GM23338 (cell line): Measurements from ENCODE around the gene ARL15. TPM values are rescaled to one million over a fixed set of nuclear protein-coding genes. Genes with fewer than 3 reads are reported as not detected.
"Not testable (repeated sequence)": the region's sequence is repeated elsewhere in the genome, so short reads cannot be mapped to it uniquely, and the experiment has no call there.

Experiments used
- ATAC-seq: fragments of 200-7000 bp; cut with Tn5 transposase; 3 replicates; pipeline ENCODE4 v1.9.1; 2020
- DNase-seq: peaks from one replicate; pipeline ENCODE4 v3.0.0-alpha.2; 2015; ENCODE audit warnings: low spot score
- H2AFZ ChIP-seq: fragments of 200-600 bp; sonication (generic); 2 replicates; pipeline ENCODE4 v1.8.0; 2016; ENCODE audit warnings: antibody characterized with exemption, mild to moderate bottlenecking, moderate library complexity
- H3F3A ChIP-seq: fragments of 200-600 bp; sonication (generic); replicated peaks from 2 replicates; pipeline ENCODE4 v1.8.0; 2017; ENCODE audit warnings: antibody characterized with exemption, mixed run types, low read depth
- H3K27ac ChIP-seq: fragments of 200-600 bp; sonication (generic); 2 replicates; pipeline ENCODE4 v1.6.1; 2016; ENCODE audit warnings: low read depth
- H3K27me3 ChIP-seq: fragments of 200-600 bp; sonication (generic); 2 replicates; pipeline ENCODE4 v1.8.0; 2016; ENCODE audit warnings: mild to moderate bottlenecking, mixed run types, moderate library complexity; ENCODE audit not compliant: insufficient read depth
- H3K36me3 ChIP-seq: fragments of 200-600 bp; sonication (generic); 2 replicates; pipeline ENCODE4 v1.8.0; 2016; ENCODE audit warnings: mild to moderate bottlenecking; ENCODE audit not compliant: insufficient read depth
- H3K4me1 ChIP-seq: fragments of 200-600 bp; sonication (generic); 2 replicates; pipeline ENCODE4 v1.8.0; 2016; ENCODE audit warnings: mild to moderate bottlenecking, moderate library complexity; ENCODE audit not compliant: insufficient read depth
- H3K4me2 ChIP-seq: fragments of 200-600 bp; sonication (generic); 2 replicates; pipeline ENCODE4 v1.7.1; 2017; ENCODE audit warnings: mixed run types
- H3K4me3 ChIP-seq: fragments of 200-600 bp; sonication (generic); 2 replicates; pipeline ENCODE4 v1.6.1; 2016; ENCODE audit warnings: mixed run types
- H3K79me2 ChIP-seq: fragments of 200-600 bp; sonication (generic); replicated peaks from 2 replicates; pipeline ENCODE4 v1.8.0; 2017; ENCODE audit warnings: mild to moderate bottlenecking; ENCODE audit not compliant: insufficient read depth
- H3K9me2 ChIP-seq: fragments of 200-600 bp; sonication (generic); 2 replicates; pipeline ENCODE4 v1.8.0; 2017; ENCODE audit not compliant: insufficient read depth
- H4K20me1 ChIP-seq: fragments of 200-600 bp; sonication (generic); replicated peaks from 2 replicates; pipeline ENCODE4 v1.8.0; 2017; ENCODE audit warnings: mild to moderate bottlenecking; ENCODE audit not compliant: insufficient read depth
- H3K27ac Mint-ChIP-seq: 2 replicates; pipeline ENCODE4 v1.8.0; 2020; ENCODE audit warnings: inconsistent platforms, mild to moderate bottlenecking, moderate library complexity, mixed read lengths
- H3K27me3 Mint-ChIP-seq: 3 replicates; pipeline ENCODE4 v1.8.0; 2022; ENCODE audit warnings: low read depth, mild to moderate bottlenecking, moderate library complexity, mixed read lengths, inconsistent platforms; ENCODE audit not compliant: insufficient read depth, poor library complexity
- H3K36me3 Mint-ChIP-seq: 3 replicates; pipeline ENCODE4 v1.8.0; 2021; ENCODE audit warnings: low read depth, mild to moderate bottlenecking, inconsistent platforms, moderate library complexity, mixed read lengths
- H3K4me1 Mint-ChIP-seq: 3 replicates; pipeline ENCODE4 v1.8.0; 2020; ENCODE audit warnings: mild to moderate bottlenecking, inconsistent platforms, mixed read lengths
- H3K4me3 Mint-ChIP-seq: 3 replicates; pipeline ENCODE4 v1.8.0; 2021; ENCODE audit warnings: moderate library complexity, mild to moderate bottlenecking, inconsistent platforms, mixed read lengths
- H3K9me3 Mint-ChIP-seq: 3 replicates; pipeline ENCODE4 v1.8.0; 2020; ENCODE audit warnings: moderate library complexity, mild to moderate bottlenecking, inconsistent platforms, mixed read lengths
- CREB1 ChIP-seq: fragments of 250-450 bp; sonication (Bioruptor Pico); IDR thresholded peaks from 2 replicates; pipeline ENCODE4 v1.5.0; 2020; ENCODE audit warnings: low read depth, mild to moderate bottlenecking, moderate library complexity
- EZH2 ChIP-seq: fragments of 200-600 bp; sonication (generic); IDR thresholded peaks from one replicate; pipeline ENCODE4 v1.8.0; 2017; ENCODE audit warnings: antibody characterized with exemption, mild to moderate bottlenecking, low read depth; ENCODE audit not compliant: unreplicated experiment
- REST ChIP-seq: IDR thresholded peaks from one replicate; pipeline ENCODE4 v1.6.1; 2018; ENCODE audit warnings: antibody characterized with exemption; ENCODE audit not compliant: unreplicated experiment
- STAT1 ChIP-seq: IDR thresholded peaks from one replicate; pipeline ENCODE4 v1.6.1; 2016; ENCODE audit warnings: antibody characterized with exemption; ENCODE audit not compliant: unreplicated experiment
- ZNF331 ChIP-seq: fragments of 250-450 bp; sonication (Bioruptor Pico); IDR thresholded peaks from 2 replicates; pipeline ENCODE4 v1.5.0; 2020; ENCODE audit warnings: low read depth, mild to moderate bottlenecking, moderate library complexity
- polyA plus RNA-seq: library from polyadenylated mRNA; unstranded; fragments of >200 nt; fragmentation: Nextera tagmentation; extraction: Ambion mirVana; gene quantifications from 2 replicates; pipeline ENCODE4 v1.2.1, GENCODE V29; 2016
- total RNA-seq: library from RNA; depleted of rRNA; stranded (reverse); fragments of >200 nt; shearing (Covaris generic); gene quantifications from 2 replicates; pipeline ENCODE4 v1.2.3, GENCODE V29; 2014

Gene ARL15
- total and polyA plus RNA-seq, 2 experiments from 2014 or later: 13.0 to 54.0 TPM

DNA sequence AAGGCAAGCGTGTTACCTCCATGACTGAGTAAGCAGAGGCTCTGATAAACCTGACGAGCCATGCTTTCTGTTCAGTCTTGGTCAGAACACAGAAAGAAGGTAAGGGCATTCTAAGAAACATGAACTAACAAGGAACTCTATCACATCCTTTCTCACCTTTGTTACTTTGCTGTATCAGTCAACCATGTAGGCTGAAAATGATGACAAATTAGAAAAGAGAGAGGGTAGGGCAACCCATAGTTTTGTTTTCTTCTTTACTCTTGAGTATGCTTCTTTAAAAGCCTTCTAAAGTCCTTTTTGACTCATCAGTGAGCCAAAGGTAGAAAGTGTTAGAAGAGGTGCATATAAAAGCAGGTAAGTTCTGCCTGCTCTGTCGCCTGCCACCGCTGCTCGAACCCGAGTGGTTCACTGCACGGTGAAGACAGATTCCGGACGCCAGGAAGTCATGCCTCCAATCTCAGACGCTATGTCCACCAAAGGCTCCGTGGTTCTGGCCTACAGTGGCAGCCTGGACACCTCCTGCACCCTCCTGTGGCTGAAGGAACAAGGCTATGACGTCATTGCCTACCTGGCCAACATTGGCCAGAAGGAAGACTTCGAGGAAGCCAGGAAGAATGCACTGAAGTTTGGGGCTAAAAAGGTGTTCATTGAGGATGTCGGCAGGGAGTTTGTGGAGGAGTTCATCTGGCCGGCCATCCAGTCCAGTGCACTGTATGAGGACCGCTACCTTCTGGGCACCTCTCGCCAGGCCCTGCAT lies 451.5 kb downstream of the ARL15 start:
- Mint-ChIP-seq H3K36me3 (peaks cover 34% of the 10 kb centered on the region), H3K4me1 (no peaks in the 10 kb centered on the region), H3K4me3 (no peak overlapping the region), H3K9me3 (peaks cover 41% of the 10 kb centered on the region), H3K27ac (no peak overlapping the region), H3K27me3 (no peaks in the 10 kb centered on the region)
- Histone ChIP-seq H4K20me1 (no peaks in the 10 kb centered on the region), H3K36me3 (peaks cover 10% of the 10 kb centered on the region; the same call in 1 of the 2 replicates), H3K79me2 (no peaks in the 10 kb centered on the region), H3K9me2 (peaks cover 19% of the 10 kb centered on the region), H3F3A (no peaks in the 10 kb centered on the region), H3K4me1 (no peaks in the 10 kb centered on the region), H3K4me2 (no peak overlapping the region), H3K4me3 (no peak overlapping the region), H3K27ac (no peak overlapping the region), H2AFZ (no peak overlapping the region), H3K27me3 (no peaks in the 10 kb centered on the region)
- no peak for TF ChIP-seq CREB1
- TF ChIP-seq EZH2: no peak
- ATAC-seq (no peak), DNase-seq (no peak)

DNA sequence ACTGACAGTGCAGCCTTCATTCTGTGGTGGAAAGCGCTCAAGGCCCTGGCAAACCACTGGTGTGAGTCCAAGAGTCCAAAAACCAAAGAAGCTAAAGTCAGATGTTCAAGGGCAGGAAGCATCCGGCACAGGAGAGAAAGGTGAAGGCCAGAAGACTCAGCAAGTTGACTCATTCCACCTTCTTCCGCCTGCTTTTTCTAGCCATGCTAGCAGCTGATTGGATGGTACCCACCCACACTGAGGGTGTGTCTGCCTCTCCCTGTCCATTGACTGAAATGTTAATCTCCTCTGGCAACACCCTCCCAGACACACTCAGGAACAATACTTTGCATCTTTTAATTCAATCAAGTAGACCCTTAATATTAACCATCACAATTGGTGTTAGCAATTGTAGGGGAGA lies 453.9 kb downstream of the ARL15 start:
- H3K27ac ChIP-seq: no peak overlapping the region
- no peak for TF ChIP-seq ZNF331 (CRISPR knock-in tag)
- no peak for TF ChIP-seq REST
- no peak for TF ChIP-seq STAT1
- H3K36me3 ChIP-seq: peaks cover 10% of the 10 kb centered on the region; the same call in 1 of the 2 replicates
- H3K27me3 Mint-ChIP-seq: no peaks in the 10 kb centered on the region
- peaks cover 44% of the 10 kb centered on the region for H3K36me3 Mint-ChIP-seq
- H3F3A ChIP-seq: no peaks in the 10 kb centered on the region
- ATAC-seq (no peak), DNase-seq (no peak)
- peaks cover 61% of the 10 kb centered on the region for H3K9me3 Mint-ChIP-seq
- no peaks in the 10 kb centered on the region for H3K79me2 ChIP-seq
- no peak overlapping the region for H3K4me2 ChIP-seq
- H4K20me1 ChIP-seq: no peaks in the 10 kb centered on the region
- no peak overlapping the region for H3K4me3 ChIP-seq
- H3K27me3 ChIP-seq: no peaks in the 10 kb centered on the region
- H3K4me1 Mint-ChIP-seq: no peaks in the 10 kb centered on the region
- H3K4me1 ChIP-seq: no peaks in the 10 kb centered on the region
- H3K9me2 ChIP-seq: peaks cover 19% of the 10 kb centered on the region
- no peak overlapping the region for H3K4me3 Mint-ChIP-seq
- H2AFZ ChIP-seq: no peak overlapping the region
- H3K27ac Mint-ChIP-seq: no peak overlapping the region

DNA sequence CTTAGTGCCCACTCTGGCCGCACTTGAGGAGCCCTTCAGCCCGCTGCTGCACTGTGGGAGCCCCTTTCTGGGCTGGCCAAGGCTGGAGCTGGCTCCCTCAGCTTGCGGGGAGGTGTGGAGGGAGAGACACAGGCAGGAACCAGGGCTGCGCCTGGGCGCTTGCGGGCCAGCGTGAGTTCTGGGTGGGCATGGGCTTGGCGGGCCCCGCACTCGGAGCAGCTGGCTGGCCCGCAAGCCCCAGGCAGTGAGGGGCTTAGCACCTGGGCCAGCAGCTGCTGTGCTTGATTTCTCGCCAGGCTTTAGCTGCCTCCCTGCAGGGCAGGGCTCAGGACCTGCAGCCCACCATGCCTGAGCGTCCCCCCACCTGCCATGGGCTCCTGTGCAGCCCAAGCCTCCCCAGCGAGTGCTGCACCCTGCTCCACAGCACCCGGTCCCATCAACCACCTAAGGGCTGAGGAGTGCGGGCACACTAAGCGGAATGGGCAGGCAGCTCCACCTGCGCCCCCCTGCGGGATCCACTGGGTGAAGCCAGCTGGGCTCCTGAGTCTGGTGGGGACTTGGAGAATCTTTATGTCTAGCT lies 473.4 kb downstream of the ARL15 start:
- H3K4me1 ChIP-seq, H3K79me2 ChIP-seq, H3K4me2 ChIP-seq, H3K27ac Mint-ChIP-seq, H3K4me3 Mint-ChIP-seq, H3K4me1 Mint-ChIP-seq, H3K27me3 Mint-ChIP-seq, H3K9me2 ChIP-seq, DNase-seq, H3K4me3 ChIP-seq, H2AFZ ChIP-seq, H3K27me3 ChIP-seq, H3F3A ChIP-seq, ATAC-seq, H4K20me1 ChIP-seq, H3K36me3 ChIP-seq, H3K27ac ChIP-seq: not testable (repeated sequence)
- peaks cover 41% of the 10 kb centered on the region for H3K9me3 Mint-ChIP-seq
- peaks cover 20% of the 10 kb centered on the region for H3K36me3 Mint-ChIP-seq
